Left lung (tissue), 14 donors: ENCODE results near the gene DLG4. TPM values are rescaled to one million over a fixed set of nuclear protein-coding genes. Genes with fewer than 3 reads are reported as not detected.

ENCODE experiments used
- ATAC-seq: fragments of 200-7000 bp; cut with Tn5 transposase; one replicate; pipeline ENCODE4 v1.9.1; 2020; ENCODE audit warnings: moderate library complexity
- DNase-seq, 4 donors: peaks; one replicate each; pipeline ENCODE4 v3.0.0-alpha.2; 2013 to 2020
- H3K27ac ChIP-seq, 2 donors: fragments of 200-600 bp; sonication (generic) in 1 of 2; one replicate each; pipeline versions ENCODE4 v1.5.0 to v1.8.0; 2020 to 2021
- H3K27me3 ChIP-seq, 2 donors: fragments of 200-600 bp; sonication (generic) in 1 of 2; one replicate each; pipeline versions ENCODE4 v1.5.0 to v1.8.0; 2020 to 2021
- H3K36me3 ChIP-seq, 2 donors: fragments of 200-600 bp; sonication (generic) in 1 of 2; one replicate each; pipeline versions ENCODE4 v1.5.0 to v1.8.0; 2020 to 2021
- H3K4me1 ChIP-seq, 2 donors: fragments of 200-600 bp; one replicate each; pipeline ENCODE4 v1.8.0; 2021
- H3K4me3 ChIP-seq, 2 donors: fragments of 200-600 bp; sonication (generic) in 1 of 2; one replicate each; pipeline versions ENCODE4 v1.5.0 to v1.8.0; 2020 to 2021; ENCODE audit warnings: mild to moderate bottlenecking in 1 of 2
- H3K9me3 ChIP-seq, 2 donors: fragments of 200-600 bp; sonication (generic) in 1 of 2; one replicate each; pipeline versions ENCODE4 v1.5.0 to v1.8.0; 2020 to 2021
- CTCF ChIP-seq, 2 donors: fragments of 200-600 bp; sonication (generic) in 1 of 2; IDR thresholded peaks; one replicate each; pipeline versions ENCODE4 v1.5.0 to v1.8.0; 2021; ENCODE audit warnings: antibody characterized with exemption in 2 of 2
- intact Hi-C, 2 donors: fragments of 100-400 bp; cut with DNase I; formaldehyde crosslinking; loops; one replicate each; pipeline versions ENCODE4 v1.11.2 to v1.14.2; 2022
- long read RNA-seq, 12 donors: library from polyadenylated mRNA in 2 of 12; unstranded in 2 of 12; transcript quantifications; one replicate each; pipeline ENCODE4 v2.0.0 and lab custom pipeline, GENCODE V29; 2019 to 2026
- polyA plus RNA-seq, 6 donors: library from polyadenylated mRNA; unstranded; fragments of 120-200 nt; gene quantifications; one replicate each; pipeline ENCODE4 v1.2.1, GENCODE V29; 2013; ENCODE audit not compliant: insufficient read length in 6 of 6
- total RNA-seq, 2 donors: library from RNA; stranded (reverse); fragmentation: NEBNext Ultra II Directional; extraction: Animal tissue kit (Norgen Biotek cat#: 25700); gene quantifications; one replicate each; pipeline ENCODE4 v1.2.1, GENCODE V29; 2021
- donor health status: DM: no; HTN: yes; CAD: no.
- donor health status: DM: no; HTN: no; CAD: no.

Gene DLG4
- 10 to 100 TPM; 25.9 to 33.8 TPM for total RNA-seq
- polyA plus RNA-seq: 10 to 100 TPM; 35.6 to 60.0 (median 47.6) TPM
- long read RNA-seq, donor 1, partial matches to known transcripts: 80 of 83 reads
- long read RNA-seq, donor 1, other reads (novel, unspliced or antisense): 0 of 83 reads
- long read RNA-seq, donor 2, partial matches to known transcripts: 5 of 8 reads
- long read RNA-seq, donor 2, other reads (novel, unspliced or antisense): 0 of 8 reads
- long read RNA-seq, donor 3, partial matches to known transcripts: 74 of 90 reads
- long read RNA-seq, donor 3, other reads (novel, unspliced or antisense): 12 of 90 reads
- long read RNA-seq, donor 4: 0 reads
- long read RNA-seq, donor 5, partial matches to known transcripts: 0 of 1 reads
- long read RNA-seq, donor 5, other reads (novel, unspliced or antisense): 0 of 1 reads
- long read RNA-seq, donor 6, partial matches to known transcripts: 0 of 1 reads
- long read RNA-seq, donor 6, other reads (novel, unspliced or antisense): 0 of 1 reads
- long read RNA-seq, donor 7, partial matches to known transcripts: 19 of 19 reads
- long read RNA-seq, donor 7, other reads (novel, unspliced or antisense): 0 of 19 reads
- long read RNA-seq, donor 8, partial matches to known transcripts: 189 of 217 reads
- long read RNA-seq, donor 8, other reads (novel, unspliced or antisense): 22 of 217 reads
- long read RNA-seq, donor 9: 0 reads
- long read RNA-seq, donor 10: 0 reads
- long read RNA-seq, donor 11: 0 reads
- long read RNA-seq, donor 12, partial matches to known transcripts: 0 of 3 reads
- long read RNA-seq, donor 12, other reads (novel, unspliced or antisense): 0 of 3 reads

- H3K4me1 ChIP-seq: peaks cover 22 to 59% of the 10 kb centered on the region in 2 donors
- H3K9me3 ChIP-seq: no peaks in the 10 kb centered on the region
- no peak for TF ChIP-seq CTCF (IDR thresholded peaks at IDR 0.05)
- ATAC-seq (peak; percentile 84), DNase-seq (peak; percentile 81 to 98 (median 92))
- peaks cover 0 to 43% of the 10 kb centered on the region in 2 donors for H3K36me3 ChIP-seq
- intact Hi-C loops: no loop called here
- H3K4me3 ChIP-seq: peak within 1 kb of the TSS; percentile 65 to 87
- no peaks in the 10 kb centered on the region for H3K27me3 ChIP-seq
- peak within 1 kb of the TSS; percentile 88 to 98 for H3K27ac ChIP-seq
Observed at GRCh38 chr17:7219812-7220592, at the start of gene DLG4, which contains the start of gene ACADVL. Gene DLG4 (minus strand): TSS chr17:7219836. Gene ACADVL (plus strand): TSS chr17:7219938. CDS start chr17:7219985, 47 bp downstream.

GRCh38 chr17:7266784-7267183, 47.1 kb upstream of the DLG4 start:
- Histone ChIP-seq H3K27me3 (peaks cover 9 to 43% of the 10 kb centered on the region in 2 donors), H3K4me3 (no peak overlapping the region), H3K4me1 (peaks cover 3 to 21% of the 10 kb centered on the region in 2 donors), H3K36me3 (no peaks in the 10 kb centered on the region), H3K27ac (no peak overlapping the region), H3K9me3 (no peaks in the 10 kb centered on the region)
- intact Hi-C loops: no loop called here
- no peak for ATAC-seq
- no peak for TF ChIP-seq CTCF (IDR thresholded peaks at IDR 0.05)
- DNase-seq: no peak

GRCh38 chr17:7263801-7264078, 44.1 kb upstream of the DLG4 start:
- Histone ChIP-seq H3K27me3 (peaks cover 10 to 58% of the 10 kb centered on the region in 2 donors), H3K4me3 (peak overlapping the region in 1 of 2 donors; percentile 59), H3K36me3 (peaks cover 0 to 18% of the 10 kb centered on the region in 2 donors), H3K27ac (peak overlapping the region; percentile 46 to 88), H3K9me3 (no peaks in the 10 kb centered on the region), H3K4me1 (peaks cover 3 to 43% of the 10 kb centered on the region in 2 donors)
- intact Hi-C loops: no loop called here
- DNase-seq: no peak
- TF ChIP-seq CTCF (IDR thresholded peaks at IDR 0.05): no peak
- no peak for ATAC-seq

GRCh38 chr17:7262935-7263800, 43.5 kb upstream of the DLG4 start:
- ATAC-seq (peak; percentile 72), DNase-seq (peak in 2 of 4 donors; percentile 60 to 81)
- peak overlapping the region; percentile 56 to 59 for H3K4me3 ChIP-seq
- TF ChIP-seq CTCF (IDR thresholded peaks at IDR 0.05): no peak
- H3K9me3 ChIP-seq: no peaks in the 10 kb centered on the region
- peaks cover 0 to 23% of the 10 kb centered on the region in 2 donors for H3K36me3 ChIP-seq
- intact Hi-C loops: no loop called here
- peaks cover 3 to 46% of the 10 kb centered on the region in 2 donors for H3K4me1 ChIP-seq
- peaks cover 10 to 58% of the 10 kb centered on the region in 2 donors for H3K27me3 ChIP-seq
- H3K27ac ChIP-seq: peak overlapping the region; percentile 46 to 88
